HG03571 (cell line): Measurements from ENCODE around the gene PA2G4.
"Not testable (repeated sequence)": the region's sequence is repeated elsewhere in the genome, so short reads cannot be mapped to it uniquely, and the experiment has no call there.

ENCODE experiments used
- ATAC-seq: cut with Tn5 transposase; IDR thresholded peaks from one replicate; pipeline ENCODE4 v1.9.1; 2021; ENCODE audit not compliant: unreplicated experiment

Gene PA2G4

GRCh38 chr12:56099787-56100186 lies 4.6 kb upstream of the PA2G4 start:
- ATAC-seq: no peak

- no peak for ATAC-seq
Measured at GRCh38 chr12:56101045-56101444, 3.3 kb upstream of the PA2G4 start.

- no peak for ATAC-seq
Measured at GRCh38 chr12:56102683-56103065, 1.7 kb upstream of the PA2G4 start.

GRCh38 chr12:56103066-56103711 lies 1.2 kb upstream of the PA2G4 start:
- no peak for ATAC-seq

- no peak for ATAC-seq
Measured at GRCh38 chr12:56103823-56104108, 593 bp upstream of the PA2G4 start.

GRCh38 chr12:56104815-56105608 lies 653 bp downstream of the PA2G4 start:
- ATAC-seq: peak; percentile 2

GRCh38 chr12:56105609-56105902 lies 1.2 kb downstream of the PA2G4 start:
- no peak for ATAC-seq

- no peak for ATAC-seq
Measured at GRCh38 chr12:56107242-56107641, 2.9 kb downstream of the PA2G4 start.

GRCh38 chr12:56110571-56110970 lies 6.2 kb downstream of the PA2G4 start:
- no peak for ATAC-seq

GRCh38 chr12:56114084-56114483 lies 9.7 kb downstream of the PA2G4 start:
- ATAC-seq: no peak

GRCh38 chr12:56115329-56115728 lies 11.0 kb downstream of the PA2G4 start:
- ATAC-seq: no peak

GRCh38 chr12:56116267-56117081 lies 12.1 kb downstream of the PA2G4 start, which contains the start of gene RPL41:
Gene RPL41, plus strand, starts transcription at chr12:56116633.
- ATAC-seq: peak; percentile 46

GRCh38 chr12:56117082-56117706 lies 12.8 kb downstream of the PA2G4 start:
- not testable (repeated sequence) for ATAC-seq

- peak; percentile 78 for ATAC-seq
Measured at GRCh38 chr12:56117778-56118687, 13.7 kb downstream of the PA2G4 start, which contains the start of gene ZC3H10. Gene ZC3H10, plus strand, starts transcription at chr12:56118266. Its CDS starts 2,297 bp downstream, at chr12:56120563.

- no peak for ATAC-seq
Measured at GRCh38 chr12:56118688-56119357, 14.5 kb downstream of the PA2G4 start.

- ATAC-seq: no peak
Measured at GRCh38 chr12:56119361-56119796, 15.0 kb downstream of the PA2G4 start.

- no peak for ATAC-seq
Measured at GRCh38 chr12:56120158-56120846, 15.9 kb downstream of the PA2G4 start.

- no peak for ATAC-seq
Measured at GRCh38 chr12:56121204-56121870, 17.0 kb downstream of the PA2G4 start.

GRCh38 chr12:56122637-56123036 lies 18.3 kb downstream of the PA2G4 start:
- no peak for ATAC-seq
